HG03520 (cell line): ENCODE results near the gene PAX5.
A peak's percentile ranks its signal among the peaks of the same experiment; 100 is the strongest.
"Not testable (repeated sequence)": the region's sequence is repeated elsewhere in the genome, so short reads cannot be mapped to it uniquely, and the experiment has no call there.

Experiments used
- ATAC-seq: cut with Tn5 transposase; IDR thresholded peaks from one replicate; pipeline ENCODE4 v1.9.1; 2021; ENCODE audit warnings: mild to moderate bottlenecking, moderate library complexity; ENCODE audit not compliant: unreplicated experiment

PAX5 gene

DNA sequence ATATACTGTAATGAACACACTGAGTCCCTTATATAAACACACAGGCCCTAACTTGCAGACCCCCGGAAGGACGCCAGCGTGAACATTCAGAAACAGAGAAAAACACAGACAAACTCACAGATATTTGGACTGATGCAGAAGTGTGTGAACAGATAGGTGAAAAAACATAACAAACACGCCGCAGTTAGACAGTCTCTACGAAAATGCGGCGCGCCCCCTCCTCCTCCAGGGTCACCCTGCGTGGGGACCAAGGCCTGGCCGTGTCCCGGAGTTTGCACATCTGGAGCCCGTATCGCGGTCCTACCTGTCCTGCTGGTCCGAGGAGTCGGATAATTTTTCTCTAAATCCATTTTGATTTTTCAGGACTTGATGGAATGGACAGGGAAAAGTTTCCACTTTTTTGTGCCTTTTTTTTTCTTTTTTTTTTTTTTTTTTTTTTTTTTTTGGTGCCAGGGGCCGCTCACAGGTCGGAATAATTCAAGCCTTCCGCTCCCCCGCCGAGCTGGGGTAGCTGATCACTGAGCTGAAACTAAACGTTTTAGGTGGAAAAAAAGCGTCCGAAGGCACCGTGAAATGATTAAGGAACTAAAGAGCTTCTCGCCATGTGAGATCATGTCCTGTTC, at the start of gene PAX5:
Gene PAX5 (minus strand): TSS at position 587 of the 623 bp plus-strand sequence. CDS start 237 bp downstream, at position 350.
- ATAC-seq = no peak

DNA sequence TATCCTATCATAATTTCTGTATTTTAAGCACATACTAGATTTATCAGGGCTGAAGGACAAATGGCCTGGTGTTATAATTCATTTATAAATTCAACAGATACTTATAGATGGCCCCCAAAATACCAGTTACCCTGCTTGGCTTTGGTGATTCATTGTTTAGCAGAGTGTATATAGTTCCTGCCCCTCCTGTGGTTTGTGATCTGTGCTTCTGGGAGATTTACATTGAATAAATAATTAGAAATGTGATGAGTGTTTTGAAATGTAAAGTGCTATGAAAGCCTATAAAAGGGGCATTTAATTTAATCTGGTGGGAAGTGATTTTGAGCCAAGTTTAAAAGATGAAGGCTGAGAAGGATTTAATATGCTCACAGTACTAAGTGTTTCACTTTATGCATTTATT, 49.6 kb upstream of the PAX5 start:
- ATAC-seq = no peak

DNA sequence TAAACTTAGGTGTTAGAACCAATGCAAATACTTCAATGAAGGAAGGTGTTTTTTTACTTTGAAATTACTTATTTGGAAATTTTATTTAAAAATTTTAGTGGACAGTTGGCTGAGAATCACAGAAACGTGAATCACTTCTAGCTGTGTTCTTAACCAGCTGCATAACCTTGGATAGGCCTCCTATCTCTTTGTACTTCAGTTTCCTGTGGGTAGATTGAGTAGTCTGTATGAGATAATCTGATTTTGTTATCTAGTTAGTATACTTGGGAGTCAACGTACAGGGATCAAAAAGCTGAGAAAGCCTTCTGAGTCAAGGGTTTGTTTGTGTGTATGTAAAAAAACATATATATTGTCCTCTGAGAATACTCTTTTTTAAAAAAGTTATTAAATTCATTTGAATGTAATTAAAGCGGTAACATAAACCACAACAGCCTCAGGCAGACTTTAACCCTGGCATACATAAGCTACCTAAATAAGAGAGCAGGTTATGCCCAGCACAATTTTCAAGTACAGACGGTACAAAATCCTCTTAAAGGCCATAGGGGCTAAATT, 48.2 kb upstream of the PAX5 start:
- no peak for ATAC-seq

DNA sequence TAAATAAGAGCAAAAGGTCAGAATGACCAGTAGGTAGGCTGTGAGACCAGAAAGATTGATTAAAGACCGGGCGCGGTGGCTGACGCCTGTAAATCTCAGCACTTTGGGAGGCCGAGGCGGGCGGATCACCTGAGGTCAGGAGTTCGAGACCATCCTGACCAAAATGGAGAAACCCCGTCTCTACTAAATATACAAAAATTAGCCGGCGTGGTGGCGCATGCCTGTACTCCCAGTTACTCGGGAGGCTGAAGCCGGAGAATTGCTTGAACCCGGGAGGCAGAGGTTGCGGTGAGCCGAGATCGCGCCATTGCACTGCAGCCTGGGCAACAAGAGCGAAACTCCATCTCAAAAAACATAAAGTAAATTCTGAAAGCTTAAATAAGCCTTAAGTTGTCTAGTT, 47.4 kb upstream of the PAX5 start:
- not testable (repeated sequence) for ATAC-seq

DNA sequence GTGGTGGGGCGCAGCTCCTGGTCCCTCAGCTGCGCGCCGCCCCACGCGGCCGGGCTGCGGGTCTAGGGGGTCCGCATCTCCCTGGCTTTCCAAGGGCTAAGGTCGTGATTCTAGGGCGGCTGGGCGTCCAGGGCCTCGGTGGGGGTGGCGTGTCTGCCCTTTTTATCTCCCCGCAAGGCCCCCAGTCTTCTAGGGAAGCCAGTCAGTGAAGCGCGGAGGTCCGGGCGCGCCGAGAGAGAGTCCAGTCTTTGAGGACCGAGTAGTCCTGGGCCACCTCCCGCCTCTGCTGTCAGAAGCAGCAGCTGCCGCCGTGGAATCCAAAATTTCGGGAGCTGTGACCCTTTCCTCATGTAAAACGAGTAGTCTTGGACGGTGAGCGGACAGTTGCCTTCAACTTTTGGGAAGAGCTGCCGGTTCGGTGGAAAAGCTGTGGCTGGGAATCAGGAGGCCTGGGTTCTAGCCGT, 46.1 kb upstream of the PAX5 start:
- peak; percentile 22 for ATAC-seq

DNA sequence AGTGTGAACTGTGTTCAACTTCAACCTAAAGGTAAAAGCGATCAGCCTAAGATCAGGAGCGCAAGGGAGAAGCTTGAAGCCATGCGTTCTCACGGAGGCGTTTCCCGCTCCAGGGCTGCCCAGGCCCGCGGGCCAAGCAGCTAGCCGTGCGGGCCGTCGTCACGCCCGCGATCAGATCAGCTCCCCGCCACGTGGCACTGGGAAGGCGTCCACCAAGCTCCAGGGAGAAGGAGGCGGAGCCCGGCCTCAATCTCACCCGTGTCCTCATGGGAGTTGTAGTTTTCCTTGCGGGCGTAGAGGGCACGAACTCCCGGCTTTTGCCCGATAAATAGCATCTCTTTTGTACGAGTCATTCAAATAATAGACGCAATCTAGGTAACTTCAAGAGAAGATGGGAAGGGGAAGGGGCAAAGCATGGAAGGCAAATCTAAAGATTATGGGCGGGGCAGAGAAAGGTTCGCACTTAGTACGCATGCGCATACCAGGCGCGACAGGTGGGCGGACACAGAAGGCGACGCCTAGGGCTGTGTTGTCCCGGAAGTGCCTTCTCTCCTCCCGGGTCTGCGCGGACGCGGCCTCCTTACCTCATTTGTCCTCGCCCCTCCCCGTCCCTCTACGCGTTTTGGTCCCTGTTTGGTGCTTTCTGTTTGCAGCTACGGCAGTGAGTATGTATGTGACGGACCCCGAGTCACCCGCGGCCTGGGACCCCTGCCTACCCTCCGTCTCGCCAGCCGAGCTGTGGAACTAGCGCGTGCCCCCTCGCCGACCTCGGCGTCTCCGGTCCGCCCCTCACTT, 45.5 kb upstream of the PAX5 start:
- peak; percentile 81 for ATAC-seq

DNA sequence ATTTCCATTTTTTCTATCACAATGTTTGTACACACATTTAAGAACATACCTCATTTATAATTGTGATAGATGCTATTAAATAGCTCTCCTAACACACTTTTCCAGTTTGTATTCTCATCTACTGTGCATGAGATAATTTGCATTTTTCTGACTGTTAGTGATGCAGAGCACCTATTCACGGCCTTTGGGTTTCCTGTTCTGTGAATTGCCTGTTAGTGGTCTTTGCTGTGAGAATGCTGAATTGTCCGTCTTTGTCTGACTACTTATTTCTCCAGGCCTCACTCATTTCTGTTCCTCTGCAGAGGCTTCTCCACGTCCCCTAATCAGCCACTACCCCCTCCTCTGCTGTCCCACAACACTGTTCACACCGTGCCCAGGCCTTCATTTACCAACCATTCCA, 40.7 kb upstream of the PAX5 start:
- not testable (repeated sequence) for ATAC-seq

DNA sequence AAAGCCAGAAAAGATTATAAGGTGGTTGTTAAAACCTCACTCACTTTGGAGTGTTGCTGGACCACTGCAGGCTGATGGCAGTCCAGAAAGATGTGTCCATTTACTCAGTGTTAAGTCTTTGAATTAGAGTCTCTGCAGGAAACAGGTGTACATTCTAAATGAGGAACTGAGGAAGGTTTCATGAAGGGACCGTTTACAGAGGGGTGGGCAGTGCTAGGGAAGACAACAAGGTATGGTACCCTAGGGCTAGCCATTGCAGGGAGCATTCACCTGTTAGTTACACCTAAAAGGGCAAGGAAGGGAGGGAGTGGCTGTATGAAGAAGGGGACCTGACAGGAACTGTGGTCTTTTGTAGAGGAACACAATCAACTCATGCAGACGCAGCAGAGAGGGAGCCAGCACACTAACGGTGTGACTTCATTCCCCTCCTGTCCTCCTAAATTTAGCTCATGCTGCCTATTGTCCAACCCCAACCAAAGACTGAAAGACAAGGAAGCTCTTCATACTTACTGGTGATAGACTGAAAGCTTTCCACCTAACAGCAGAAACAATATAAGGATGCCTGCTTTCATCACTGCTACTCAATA, 32.2 kb upstream of the PAX5 start:
- ATAC-seq = peak; percentile 63

DNA sequence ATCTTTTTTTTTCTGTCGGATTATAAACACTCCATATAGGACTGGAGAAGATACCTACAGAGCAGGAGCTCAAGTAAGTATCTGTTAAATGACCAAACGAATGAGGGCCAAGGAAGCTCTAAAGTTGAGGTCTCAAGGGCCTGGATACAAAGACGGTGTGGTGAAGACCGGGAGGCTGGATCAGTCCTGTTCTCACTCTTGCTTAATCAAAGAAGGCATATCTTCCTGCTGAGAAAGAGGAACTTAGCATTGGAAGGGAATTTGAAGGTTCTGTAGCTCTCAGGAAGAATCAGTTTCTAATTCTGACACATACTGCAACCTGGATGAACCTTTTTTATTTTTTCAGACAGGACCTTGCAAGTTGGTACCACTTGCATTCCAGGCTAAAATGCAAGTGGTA, 28.3 kb upstream of the PAX5 start:
- ATAC-seq = no peak

DNA sequence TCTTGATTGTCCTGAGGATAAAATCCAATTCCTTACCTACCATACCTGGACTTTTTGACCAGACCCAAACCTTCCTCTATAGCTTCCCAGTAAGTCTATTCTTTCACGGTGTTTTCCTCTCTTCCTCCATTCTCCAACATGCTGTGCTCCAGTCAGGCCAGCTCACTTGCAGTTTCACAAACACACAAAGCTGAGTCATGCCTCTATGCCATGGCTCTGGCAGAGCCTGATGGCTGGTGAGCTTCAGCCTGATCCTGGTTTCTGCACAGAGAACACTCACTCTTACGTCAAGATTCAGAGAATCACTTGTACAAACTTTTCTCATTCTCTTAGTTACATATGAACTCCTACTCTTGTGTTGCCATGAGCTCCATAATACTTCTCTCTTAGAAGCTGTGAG, 27.7 kb upstream of the PAX5 start:
- no peak for ATAC-seq

DNA sequence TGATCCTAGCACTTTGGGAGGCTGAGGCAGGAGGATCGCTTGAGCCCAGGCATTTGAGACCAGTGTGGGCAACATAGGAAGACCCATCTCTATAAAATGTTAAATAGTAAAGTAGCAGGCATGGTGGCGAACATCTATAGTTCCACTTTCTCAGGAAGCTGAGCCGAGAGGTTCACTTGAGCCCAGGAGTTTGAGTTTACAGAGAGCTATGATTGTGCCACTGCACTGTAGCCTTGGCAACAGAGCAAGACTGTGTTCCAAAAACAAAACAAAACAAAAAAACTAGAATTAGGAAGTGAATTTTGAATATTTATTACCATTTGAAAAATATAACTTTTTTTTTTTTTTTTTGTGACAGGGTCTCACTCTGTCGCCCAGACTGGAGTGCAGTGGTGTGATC, 26.8 kb upstream of the PAX5 start:
- ATAC-seq = no peak

DNA sequence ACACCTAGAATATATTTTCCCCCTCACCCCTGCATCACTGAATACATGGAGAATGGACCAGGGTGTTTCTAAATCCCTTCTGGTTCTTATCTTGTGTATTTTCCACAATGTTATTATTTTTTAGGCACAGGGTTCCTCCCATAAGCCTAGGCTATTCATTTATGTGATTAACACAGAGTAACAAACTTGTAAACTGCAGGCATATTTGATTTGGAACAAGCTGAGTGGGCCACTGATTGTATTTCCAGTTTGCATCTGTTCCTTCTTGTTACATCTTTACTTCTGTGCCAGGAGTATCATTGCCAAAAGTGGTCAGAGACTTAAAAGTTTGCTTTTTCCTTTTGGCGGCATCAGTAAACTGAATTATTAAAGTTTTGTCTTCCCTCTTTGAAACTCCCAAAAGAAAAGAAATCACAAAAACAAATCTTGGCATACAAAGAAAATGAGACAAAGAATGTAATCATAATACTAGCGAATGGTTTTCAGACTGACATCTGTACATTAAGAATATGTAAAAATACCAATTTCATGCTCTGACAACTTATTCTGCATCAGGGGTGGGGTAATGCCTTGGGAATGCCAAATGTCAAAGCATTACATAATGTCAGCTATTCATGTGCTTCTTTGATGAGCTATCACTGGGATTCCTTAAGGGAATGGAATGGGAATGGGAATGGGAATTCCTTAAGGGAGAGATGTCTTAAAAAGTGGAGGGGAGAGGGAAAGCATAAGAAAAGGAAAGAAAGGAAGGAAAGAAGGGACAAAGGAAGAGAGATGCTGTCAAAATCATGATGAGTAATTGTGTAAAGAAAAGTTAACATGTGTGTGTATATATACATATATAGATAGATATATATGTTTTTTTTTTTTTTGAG, 22.2 kb upstream of the PAX5 start:
- ATAC-seq = no peak

DNA sequence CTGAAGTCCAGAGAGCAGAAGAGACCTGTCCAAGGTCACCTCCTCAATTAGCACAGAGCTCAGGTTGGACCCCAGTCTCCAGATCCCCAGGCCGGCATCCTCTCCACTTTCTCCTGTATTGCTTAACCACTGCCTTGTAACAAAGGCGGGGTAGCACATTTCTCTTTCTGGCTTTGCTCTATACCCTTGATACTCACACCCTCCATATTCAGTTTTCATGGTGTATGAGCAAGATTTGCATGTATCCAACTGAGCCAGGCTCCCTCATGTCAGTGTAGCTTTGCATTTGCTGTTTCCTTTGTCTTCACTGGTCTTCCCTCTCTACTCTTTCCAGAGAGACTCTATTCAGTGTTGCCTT, 20.3 kb upstream of the PAX5 start:
- ATAC-seq = not testable (repeated sequence)

DNA sequence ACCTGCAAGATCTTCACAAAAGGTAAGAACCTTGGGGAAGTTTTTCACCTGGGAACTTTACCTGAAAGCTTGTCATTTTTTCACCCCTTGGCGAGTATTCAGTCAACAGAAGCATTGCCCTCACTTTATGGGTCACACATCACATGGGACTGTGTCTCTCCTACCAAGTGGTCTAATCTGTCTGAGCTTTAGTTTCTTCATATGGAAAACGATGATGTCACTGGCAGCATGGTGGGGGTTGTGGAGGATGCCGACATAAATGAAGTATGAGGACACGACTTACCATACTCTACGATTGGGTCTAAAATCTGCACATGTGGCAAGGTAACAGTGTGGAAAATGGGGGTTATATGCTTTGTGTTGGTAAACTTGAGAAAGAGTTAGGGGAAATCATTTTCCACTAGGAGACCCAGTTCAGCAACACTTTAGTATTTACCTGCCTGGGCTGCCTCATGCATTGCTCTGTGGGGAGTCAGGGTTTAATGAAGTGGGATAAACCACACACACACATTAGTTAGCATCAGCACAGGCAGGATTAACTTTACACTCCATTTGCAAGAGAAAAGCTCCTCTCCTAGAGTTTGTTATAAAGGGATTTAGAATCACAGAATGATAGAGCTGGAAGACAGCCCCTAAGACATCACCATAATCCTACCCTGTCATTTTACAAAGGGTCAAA, 19.8 kb upstream of the PAX5 start:
- no peak for ATAC-seq

DNA sequence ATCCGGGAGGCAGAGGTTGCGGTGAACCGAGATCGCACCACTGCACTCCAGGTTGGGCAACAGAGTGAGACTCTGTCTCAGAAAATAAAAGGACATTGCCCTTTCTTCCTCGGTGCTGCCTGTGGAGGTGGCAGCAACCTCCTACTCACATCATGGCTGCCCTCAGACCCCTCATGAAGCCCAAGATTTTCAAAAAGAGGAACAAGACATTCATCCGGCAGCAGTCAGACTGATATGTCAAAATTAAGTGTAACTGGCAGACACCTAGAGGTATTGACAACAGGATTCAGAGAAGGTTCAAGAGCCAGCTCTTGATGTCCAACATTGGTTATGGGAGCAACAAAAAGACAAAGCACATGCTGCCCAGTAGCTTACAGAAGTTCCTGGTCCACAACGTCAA, 12.6 kb upstream of the PAX5 start:
- no peak for ATAC-seq

DNA sequence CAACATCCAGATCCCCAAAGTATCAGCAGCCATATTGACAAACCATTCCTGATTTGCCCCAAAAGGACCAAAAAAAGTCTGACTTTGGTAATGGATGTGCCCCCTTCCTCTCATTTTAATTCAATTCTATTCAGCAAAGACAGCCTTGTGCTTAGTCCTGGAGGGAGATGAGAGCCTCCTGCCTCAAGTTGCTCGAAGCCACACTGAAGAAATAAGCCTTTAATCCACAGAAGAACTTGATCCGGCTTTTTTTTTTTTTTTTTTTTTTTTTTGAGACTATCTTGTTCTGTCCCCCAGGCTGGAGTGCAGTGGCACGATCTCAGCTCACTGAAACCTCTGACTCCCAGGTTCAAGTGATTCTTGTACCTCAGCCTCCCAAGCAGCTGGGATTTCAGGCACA, 8.4 kb upstream of the PAX5 start:
- no peak for ATAC-seq

DNA sequence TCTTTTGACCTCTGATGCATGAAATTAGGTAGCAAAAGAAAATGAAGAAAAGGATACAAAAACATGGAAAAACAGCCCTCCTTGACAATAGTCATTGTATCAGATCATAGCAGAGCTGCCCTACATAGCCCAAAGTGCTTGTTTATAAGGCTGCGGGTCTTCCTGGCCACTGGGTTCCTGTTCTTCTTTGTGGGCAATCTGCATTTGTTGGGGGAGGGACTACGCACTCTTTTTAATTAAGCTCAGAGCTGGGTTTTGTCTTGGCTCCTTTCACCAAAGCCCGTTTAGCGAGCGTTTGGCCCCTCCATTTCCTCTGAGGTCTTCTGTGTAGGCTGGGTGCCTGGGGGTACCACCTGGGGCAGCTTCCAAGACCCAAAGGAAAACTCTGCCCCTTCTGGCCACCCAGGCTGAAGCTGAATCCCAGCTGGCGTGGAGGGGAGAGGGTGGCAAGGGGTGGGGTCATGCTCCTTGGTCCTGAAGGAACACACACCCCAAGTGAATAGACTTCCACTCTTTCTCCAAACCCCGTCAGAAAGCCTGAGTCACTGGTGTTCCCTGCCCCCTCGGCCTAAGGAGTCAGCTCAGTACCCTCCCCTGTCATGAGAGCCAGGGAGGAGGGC, 6.5 kb upstream of the PAX5 start:
- ATAC-seq = no peak

DNA sequence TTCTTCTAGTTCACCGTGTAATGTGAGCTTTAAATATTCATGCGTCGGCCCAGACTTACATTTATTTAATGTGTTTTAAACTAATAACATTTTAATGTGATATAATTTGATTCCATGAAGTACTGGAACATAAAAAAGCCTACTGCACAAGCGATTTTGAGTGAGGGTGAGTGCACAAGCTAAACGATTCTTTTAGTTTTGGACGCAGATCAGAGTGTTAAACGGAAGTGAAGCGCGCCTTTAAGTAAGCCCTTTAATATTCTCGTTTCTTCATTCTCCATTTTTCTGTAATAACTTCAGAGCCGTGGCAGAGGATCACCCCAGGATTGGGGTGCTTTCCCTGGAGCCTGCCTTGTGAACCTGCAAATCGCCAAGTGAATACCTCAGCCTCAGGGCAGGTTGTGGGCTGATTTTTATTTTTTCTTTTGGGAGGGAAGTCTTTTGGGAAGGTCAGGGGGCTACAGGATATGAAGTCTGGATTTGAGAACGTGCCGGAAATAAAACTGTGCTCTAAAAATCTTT, 4.9 kb upstream of the PAX5 start:
- ATAC-seq = no peak

DNA sequence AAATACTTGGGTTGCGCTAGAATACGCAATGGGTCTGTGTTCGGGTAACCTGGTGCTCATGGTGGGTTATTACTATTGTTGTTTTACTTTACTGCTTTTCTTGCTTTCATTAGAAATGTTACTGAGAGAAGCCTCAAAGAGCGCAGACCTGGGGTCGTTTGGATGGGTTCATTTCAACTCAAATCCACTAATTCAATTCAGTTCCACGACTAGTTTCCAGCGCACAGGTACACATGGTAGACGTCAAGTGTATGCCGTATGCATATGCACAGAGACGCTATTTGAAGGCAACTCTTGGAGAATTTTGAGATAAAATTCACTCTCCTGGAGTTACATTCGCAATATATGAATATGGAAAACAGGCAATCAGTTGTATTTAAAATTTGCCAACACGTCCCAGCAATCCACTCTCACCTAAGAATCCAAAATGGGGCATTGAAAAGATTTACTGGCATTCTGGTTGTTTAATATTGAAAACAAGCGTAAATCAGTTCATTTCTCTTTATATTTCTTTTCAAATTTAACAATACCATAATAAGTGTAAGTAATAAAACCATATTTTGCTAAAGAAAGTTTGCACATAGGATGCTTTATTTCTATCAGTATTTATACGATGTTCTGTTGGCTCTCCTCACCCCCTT, 4.4 kb upstream of the PAX5 start:
- ATAC-seq = no peak
